HG03575 (cell line): Measurements from ENCODE around the gene NLRP3.
"Not testable (repeated sequence)": the region's sequence is repeated elsewhere in the genome, so short reads cannot be mapped to it uniquely, and the experiment has no call there.

ENCODE experiments used
- ATAC-seq: cut with Tn5 transposase; IDR thresholded peaks from one replicate; pipeline ENCODE4 v1.9.1; 2021; ENCODE audit not compliant: unreplicated experiment, insufficient number of reproducible peaks, low FRiP score; ENCODE audit errors: extremely low read depth

The NLRP3 gene

GRCh38 chr1:247456914-247457639 lies 41.1 kb downstream of the NLRP3 start:
- ATAC-seq, result no peak

GRCh38 chr1:247459507-247459906 lies 43.5 kb downstream of the NLRP3 start:
- ATAC-seq, result no peak

- no peak for ATAC-seq
Measured at GRCh38 chr1:247465796-247466195, 49.8 kb downstream of the NLRP3 start.

GRCh38 chr1:247467129-247467528 lies 51.2 kb downstream of the NLRP3 start:
- no peak for ATAC-seq

GRCh38 chr1:247468481-247469140 lies 52.6 kb downstream of the NLRP3 start:
- ATAC-seq, result no peak

- no peak for ATAC-seq
Measured at GRCh38 chr1:247469141-247469535, 53.2 kb downstream of the NLRP3 start.

GRCh38 chr1:247470942-247471429 lies 55.0 kb downstream of the NLRP3 start:
- ATAC-seq, result not testable (repeated sequence)

GRCh38 chr1:247471445-247472016 lies 55.6 kb downstream of the NLRP3 start:
- no peak for ATAC-seq

GRCh38 chr1:247472035-247472434 lies 56.1 kb downstream of the NLRP3 start:
- ATAC-seq, result no peak

- ATAC-seq, result no peak
Measured at GRCh38 chr1:247474367-247474766, 58.4 kb downstream of the NLRP3 start.

GRCh38 chr1:247475793-247476192 lies 59.8 kb downstream of the NLRP3 start:
- ATAC-seq, result no peak

GRCh38 chr1:247476328-247477058 lies 60.5 kb downstream of the NLRP3 start:
- ATAC-seq, result not testable (repeated sequence)

GRCh38 chr1:247482747-247483146 lies 66.8 kb downstream of the NLRP3 start:
- ATAC-seq, result no peak

- peak; percentile 58 for ATAC-seq
Measured at GRCh38 chr1:247487057-247487456, 71.1 kb downstream of the NLRP3 start.

- ATAC-seq, result no peak
Measured at GRCh38 chr1:247491328-247491727, 75.4 kb downstream of the NLRP3 start.

GRCh38 chr1:247493106-247493505 lies 77.1 kb downstream of the NLRP3 start:
- no peak for ATAC-seq

- no peak for ATAC-seq
Measured at GRCh38 chr1:247494767-247495166, 78.8 kb downstream of the NLRP3 start.

- ATAC-seq, result no peak
Measured at GRCh38 chr1:247496581-247497285, 80.8 kb downstream of the NLRP3 start.
